ENCODE results near the gene KNDC1.
A peak's percentile ranks its signal among the peaks of the same experiment; 100 is the strongest.
"Not testable (repeated sequence)": the region's sequence is repeated elsewhere in the genome, so short reads cannot be mapped to it uniquely, and the experiment has no call there.

The KNDC1 gene

DNA sequence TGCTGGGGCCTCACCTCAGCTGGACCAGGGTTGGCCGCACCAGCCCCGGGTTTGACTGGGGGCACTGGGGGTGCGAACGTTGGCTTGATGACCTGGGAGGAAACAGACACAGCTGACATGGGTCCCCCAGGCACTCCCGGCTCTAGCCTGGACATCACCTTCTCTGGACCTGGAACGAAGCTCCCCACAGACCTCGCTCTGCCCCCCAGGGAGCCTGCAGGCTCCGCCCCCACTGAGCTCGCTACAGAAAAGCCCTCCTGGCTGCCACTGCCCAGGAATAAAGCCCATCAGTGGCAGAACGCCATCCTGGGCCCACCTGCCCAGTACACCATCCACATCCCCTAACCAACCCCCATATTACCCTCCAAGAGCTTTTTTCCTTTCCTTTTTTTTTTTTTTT is 103.7 kb downstream of the KNDC1 start:
- no peak for DNase-seq

DNA sequence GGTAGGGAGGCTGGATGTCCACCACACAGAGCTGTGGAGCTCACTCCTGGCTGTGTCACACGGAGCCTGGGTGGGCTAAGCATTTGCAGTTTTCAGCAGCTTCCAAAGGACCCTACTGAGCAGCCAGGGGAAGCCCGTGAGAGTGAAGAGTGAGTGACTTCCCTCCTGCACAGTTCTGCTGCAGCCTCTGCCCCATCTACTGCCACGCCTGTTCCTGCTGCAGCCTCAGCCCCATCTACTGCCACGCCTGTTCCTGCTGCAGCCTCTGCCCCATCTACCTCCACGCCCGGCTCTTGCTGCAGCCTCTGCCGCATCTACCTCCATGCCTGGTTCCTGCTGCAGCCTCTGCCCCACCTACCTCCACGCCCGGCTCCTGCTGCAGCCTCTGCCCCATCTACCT is 104.4 kb downstream of the KNDC1 start:
- DNase-seq = peak; percentile 56

DNA sequence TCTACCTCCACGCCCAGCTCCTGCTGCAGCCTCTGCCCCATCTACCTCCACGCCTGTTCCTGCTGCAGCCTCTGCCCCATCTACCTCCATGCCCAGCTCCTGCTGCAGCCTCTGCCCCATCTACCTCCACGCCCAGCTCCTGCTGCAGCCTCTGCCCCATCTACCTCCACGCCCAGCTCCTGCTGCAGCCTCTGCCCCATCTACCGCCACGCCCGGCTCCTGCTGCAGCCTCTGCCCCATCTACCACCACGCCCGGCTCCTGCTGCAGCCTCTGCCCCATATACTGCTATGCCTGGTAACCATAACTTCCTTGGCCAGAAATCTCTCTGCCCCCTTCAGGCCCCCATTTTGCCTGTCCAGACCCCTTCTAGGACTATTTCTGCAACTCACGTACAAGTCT is 105.0 kb downstream of the KNDC1 start:
- not testable (repeated sequence) for DNase-seq

DNA sequence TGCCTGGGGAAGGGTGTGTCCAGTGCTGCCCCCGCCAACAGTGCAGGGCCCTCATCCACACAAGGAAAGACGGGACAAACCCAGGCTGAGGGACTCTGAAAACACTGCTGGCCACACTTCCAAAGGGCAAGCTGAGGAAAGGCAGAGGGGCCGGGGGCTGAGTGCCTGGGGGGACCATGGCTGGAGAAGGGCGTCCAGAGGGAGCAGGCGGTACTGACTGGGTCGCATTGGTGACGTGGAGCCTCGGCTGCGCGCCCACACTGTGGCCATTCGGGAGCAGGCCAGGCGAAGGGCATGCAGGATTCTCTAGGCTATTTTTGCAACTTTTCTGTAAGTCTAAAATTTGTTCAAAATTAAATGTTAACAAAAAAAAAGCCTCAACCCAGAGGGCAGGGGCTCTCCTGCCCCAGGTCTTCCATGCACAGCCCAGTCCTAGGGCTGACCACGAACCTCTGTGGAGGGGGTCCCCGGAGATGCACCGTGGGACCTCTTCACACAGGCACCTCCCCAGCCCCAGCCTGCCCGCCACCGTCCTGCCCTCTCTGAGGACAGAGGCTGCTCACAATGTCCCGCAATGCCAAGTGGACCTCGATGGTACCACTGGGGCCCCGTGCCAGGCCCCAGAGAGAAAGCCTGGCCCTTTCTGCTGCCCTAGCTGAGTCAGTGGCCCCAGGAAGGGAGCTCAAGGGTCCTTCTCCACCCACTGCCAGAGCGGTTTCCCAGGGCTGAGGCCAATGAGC is 106.2 kb downstream of the KNDC1 start:
- DNase-seq = no peak

DNA sequence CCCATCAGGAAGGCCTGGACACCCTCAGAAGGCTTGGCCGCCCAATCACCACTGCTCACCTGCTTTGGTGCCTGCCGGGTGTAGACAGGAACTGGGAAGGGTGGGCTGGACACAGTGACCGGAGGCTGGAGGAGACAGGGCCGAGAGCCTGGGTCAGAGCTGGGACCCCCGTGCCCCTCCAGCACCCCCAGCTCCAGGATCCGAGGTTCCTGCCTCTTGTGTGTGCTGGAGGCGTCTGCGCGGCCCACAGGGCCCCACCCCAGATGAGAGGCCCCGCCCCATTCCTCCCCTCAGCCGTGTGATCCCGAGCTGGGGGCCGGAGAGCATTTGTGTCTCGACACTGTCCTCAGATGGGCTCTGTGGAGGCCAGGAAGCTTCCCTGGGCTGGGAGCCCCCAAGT is 107.3 kb downstream of the KNDC1 start:
- no peak for DNase-seq

DNA sequence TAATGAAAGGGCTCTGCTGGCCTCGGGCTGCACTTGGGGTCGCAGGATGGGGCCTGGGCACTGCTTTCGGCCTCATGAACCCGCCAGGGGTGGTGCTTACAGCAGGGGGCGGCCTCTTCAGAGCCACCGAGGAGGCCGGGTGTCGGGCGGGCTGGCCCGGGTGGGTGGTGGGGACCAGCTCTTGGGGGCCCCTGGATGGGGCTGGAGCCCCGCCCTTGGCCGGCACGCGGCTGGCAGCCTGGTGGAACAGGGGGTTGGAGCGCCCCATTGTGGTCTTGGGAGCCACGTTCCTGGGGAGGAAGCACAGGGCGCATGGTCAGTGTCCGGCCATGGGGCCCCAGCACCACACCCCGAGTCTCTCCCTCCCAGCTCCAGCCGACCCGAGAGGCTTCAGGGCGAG is 107.8 kb downstream of the KNDC1 start:
- DNase-seq = no peak

DNA sequence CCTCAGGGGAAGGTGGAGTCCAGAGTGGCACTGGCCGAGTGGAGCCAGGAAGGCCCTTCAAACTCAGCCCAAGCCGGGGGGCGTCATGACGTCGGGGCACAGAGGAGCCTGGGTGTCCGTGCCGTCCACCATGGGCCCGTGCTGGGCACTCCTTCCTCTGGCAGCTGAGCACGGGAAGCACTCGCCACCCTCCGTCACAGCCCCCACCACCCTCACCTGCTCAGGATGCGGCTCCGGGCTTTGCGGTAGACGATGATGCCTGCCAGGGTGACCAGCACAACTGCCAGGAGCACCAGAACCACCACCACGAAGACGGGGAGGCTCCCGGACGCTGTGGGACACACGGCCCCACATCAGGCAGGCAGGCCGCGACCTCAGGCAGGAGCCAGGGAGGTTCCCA is 108.5 kb downstream of the KNDC1 start:
- no peak for DNase-seq

DNA sequence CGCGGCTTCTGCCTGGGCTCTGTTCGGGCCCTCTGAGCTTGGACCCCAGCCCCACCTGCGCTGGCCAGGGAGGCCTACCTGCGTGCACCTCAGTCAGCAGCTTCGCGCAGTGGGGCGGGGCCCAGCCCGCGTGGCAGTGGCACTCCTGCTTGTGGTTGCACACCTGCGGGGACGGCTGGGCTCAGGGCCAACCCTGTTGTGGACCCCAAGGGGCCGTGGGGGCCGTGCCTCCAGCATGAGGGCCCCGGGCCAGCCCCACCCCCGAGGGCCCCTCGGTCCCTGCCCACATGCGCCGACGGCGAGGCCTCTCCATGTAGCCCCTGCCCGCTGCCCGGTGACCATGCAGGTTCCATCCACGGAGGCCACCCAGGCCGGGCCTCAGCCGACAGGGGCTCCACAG is 109.3 kb downstream of the KNDC1 start:
- DNase-seq = no peak

DNA sequence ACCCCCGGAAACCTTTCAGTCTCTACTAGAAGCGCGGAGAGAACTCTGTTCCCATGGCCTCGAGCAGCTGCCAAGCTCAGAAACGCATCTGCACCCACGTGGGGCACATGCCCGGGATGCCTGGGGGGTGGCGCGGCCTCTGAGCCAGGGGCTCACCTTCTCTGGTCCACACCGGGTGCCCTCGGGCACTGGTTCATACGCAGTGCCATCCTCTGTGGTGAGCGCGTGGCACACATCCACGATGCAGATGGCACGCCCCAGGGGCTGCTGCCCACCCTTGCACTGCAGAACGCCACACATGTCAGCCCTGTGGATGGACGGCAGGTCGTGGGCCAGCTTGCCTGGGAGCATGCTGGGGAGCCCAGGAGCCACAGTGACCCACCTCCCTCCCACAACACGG is 110.2 kb downstream of the KNDC1 start:
- no peak for DNase-seq

DNA sequence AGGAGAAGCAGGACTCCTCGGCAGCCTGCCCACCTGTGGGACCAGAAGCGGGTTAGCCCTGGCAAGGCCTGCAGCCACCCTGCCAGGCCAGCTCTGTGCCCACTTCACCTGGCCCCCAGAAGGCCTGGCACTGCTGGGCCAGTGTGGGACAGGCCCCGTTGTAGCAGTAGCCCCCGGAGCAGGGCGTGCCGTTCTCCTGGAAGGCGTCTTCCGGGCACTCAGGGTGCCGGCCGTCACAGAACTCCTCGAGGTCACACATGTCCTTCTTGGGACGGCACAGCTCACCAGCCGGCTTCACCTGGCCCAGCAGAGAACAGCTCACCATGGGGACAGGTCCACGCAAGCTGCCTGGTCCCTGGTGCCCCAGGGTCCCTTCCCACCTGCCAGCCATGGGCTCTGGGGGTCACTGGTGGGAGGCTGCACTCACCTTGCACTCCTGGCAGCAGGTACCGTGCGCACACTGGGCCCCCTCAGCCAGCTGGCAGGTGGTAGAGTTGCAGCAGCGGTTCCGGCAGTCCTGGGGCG is 110.8 kb downstream of the KNDC1 start:
- no peak for DNase-seq

DNA sequence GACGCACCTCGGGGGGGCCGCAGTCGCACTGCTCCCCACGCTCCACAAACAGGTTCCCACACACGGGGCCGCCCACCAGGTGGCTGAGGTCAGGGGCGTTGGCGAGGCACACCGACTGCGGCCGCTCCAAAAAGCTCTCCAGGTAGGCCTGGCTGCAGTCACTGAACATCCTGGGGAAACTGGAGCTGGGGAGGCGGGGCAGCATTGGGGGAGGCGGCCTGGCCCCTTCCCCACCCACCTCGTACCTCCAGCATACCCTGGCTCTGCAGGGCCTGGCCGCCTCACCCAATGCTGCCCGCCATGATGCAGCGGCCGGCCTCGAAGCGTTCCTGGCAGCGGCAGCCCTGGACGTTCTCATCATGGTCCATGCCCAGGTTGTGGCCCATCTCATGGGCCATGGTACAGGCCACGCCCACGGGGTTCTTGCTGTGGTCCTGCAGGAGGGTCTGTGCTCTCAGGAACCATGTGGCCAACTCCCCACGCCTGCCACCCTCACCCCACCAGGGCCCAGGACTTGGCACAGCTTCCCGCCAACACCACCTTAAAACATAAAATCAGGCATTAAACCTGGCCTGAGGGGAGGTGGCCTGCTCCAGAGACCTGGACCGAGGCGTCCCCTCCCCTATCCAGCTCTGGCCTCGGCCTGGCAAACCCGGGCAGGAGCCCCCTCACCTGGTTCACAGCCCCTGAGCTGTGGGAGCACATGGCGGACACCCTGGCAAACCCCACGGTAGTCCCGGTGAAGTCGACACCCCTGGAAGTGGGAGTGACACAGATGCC is 111.7 kb downstream of the KNDC1 start:
- no peak for DNase-seq

DNA sequence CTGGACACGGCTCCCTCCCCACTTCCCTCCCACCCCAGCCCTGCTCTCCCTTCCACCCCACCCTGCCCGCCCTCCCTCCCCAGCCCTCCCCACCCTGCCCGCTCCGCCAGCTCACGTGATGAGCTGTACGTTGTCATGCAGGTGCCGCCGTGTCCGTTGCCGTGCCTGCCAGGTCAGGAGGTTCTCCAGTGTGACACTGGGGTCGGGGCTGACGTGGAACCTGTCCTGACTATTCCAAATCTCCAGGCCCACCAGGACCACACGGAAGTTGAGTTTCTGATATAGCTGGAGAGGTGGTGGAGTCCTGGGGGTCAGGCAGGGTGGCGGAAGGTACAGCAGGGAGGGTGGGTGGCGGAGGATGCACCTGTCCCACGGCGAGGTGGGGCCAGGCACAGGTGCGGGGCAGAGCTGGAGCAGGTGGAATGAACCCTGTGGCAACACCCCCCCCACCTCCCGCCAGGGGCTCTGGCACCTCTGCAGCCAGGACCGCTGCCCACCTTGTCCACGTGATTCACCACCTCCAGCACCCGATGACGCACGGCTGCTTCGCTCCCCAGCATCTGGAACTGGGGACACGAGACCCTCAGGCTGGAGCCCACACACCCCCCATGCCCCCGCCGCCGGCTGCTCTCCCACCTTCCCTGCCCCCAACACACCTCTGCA is 112.4 kb downstream of the KNDC1 start:
- no peak for DNase-seq

DNA sequence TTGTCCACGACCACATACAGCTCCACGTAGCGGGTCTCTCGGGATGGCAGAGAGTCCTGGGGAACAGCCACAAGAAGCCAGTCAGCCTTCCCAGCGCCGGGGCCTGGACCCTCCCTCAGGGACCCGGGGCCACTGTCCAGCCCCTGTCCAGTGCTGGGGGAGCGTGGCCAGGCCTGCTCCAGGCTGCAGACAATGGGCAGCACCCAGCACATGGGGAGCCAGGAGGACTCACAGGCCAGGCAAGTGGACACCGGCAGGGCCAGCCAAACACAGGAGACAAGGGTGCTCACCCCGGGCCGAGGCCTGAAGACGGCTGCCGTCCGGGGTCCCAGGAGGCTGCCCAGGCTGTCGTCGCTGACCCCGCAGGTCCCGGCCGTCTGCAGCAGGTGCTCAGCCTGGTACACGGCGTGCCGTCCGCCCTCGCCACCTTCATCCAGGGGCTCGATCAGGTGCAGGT is 113.0 kb downstream of the KNDC1 start:
- DNase-seq = no peak

DNA sequence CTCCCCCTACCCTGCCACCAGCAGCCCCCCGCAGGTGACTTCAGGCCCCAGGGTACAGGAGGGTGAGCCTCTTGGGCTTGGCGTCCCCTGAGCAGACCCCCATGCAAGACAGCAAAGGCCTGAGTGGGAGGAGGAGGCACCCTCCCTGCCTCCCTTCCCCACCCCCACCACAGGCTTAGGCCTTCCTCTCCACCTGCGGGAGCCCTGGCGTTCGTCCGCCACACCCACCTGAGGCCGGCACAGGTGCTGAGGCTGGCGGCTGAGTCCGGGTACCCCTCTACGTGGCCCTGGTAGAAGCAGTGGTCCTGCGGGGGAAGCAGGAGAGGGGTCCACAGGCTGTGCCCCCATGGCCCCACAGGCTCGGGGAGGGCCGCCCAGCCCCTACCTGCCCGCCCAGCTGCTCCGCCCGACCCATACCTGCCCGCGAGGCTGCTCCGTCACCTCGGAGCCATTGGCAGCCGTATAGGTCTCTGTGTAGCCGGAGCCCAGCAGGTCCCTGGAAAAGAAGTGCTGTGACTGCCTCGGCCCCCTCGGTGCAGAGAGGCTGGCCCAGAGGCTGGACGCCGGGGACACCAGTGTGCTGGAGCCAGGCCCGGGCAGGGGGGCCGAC is 113.6 kb downstream of the KNDC1 start:
- DNase-seq = no peak

DNA sequence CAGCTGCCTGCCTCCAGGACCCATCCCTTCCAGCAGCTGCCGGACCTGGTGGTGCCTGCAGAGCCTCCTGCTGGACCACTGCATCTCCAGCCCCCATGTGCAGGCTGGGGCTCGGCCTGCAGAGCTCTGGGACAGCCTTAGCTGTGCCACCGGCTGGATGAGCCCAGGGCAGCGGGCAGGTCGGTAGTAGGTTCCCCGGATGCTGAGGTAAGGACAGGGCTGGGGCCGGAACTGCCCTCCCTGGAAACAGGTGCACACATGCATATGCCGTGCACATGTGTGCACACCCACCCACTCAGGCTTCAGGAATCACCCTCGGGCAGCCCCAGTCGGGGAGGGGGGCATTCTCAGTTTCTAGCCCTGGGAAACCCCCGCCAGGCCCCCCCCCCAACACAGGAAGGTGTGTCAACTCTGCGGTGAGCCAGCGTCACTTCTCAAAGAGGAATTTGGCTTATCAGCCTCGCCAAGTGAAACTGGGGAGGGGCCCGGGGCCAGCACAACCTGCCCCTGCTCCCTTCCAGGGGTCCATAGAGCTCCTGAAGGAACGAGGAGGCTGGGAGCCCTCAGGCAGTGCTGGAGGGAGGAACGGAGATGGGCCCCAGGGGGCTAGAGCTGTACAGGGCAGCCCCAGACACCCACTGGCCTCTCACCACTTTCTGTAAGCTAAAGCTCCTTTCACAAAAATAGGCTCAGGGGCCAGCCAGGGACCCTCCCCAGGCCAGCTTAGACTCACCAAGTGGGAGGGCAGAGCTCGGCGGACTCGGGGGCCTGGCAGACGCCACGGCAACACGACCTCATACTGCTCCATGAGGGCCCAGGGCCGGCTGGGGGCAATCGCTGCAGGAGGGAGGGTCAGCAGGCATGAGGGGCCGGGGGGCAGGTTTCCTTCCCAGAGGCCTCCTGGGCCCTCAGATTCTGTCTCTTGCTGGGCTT is 115.0 kb downstream of the KNDC1 start:
- DNase-seq = peak; percentile 71

DNA sequence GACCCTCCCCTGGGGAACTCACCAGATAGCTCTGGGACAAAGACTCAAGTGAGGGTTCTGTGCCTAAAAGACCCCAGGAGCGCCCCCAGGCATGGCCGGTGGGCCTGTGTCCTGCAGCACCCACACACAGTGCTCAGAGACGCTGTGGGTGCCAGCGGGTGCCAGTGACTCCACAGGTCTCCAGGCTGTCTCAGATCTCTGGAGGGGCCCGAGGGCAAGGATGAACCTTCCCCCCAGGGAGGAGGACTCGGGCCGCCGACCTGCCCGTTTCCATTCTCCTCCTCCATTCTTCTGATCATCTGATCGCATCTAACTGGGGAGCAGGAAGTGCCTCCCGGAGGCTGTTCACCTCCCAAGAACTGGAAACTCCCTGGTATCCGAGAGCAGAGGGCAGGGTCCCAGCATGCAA is 115.7 kb downstream of the KNDC1 start:
- DNase-seq = peak; percentile 37

All from activated effector memory CD4-positive, alpha-beta T cell treated with Interleukin-2 at 50 U/mL for 16 hours (primary cell).